ENCODE results near the gene SORCS1. TPM values are rescaled to one million over a fixed set of nuclear protein-coding genes. Genes with fewer than 3 reads are reported as not detected.

SORCS1 gene
- total RNA-seq, 1 experiment from 2014 or later, result not detected

GRCh38 chr10:107064075-107064474 is 100.4 kb downstream of the SORCS1 start:
- no TSS peak for BruUV-seq (replicated peaks)
- no peaks in the 10 kb centered on the region for H3K27me3 ChIP-seq (replicated peaks; ENCODE audit: control insufficient read depth, insufficient read depth, low read length)
- intact Hi-C loops (cut with micrococcal nuclease; ENCODE audit: unreplicated experiment), result no loop called here
- Mint-ChIP-seq H3K4me3 (ENCODE audit: unreplicated experiment) (no peak overlapping the region), H3K27ac (ENCODE audit: unreplicated experiment) (no peak overlapping the region), H3K4me1 (ENCODE audit: low read depth, unreplicated experiment) (no peaks in the 10 kb centered on the region), H3K9me3 (ENCODE audit: unreplicated experiment) (no peaks in the 10 kb centered on the region), H3K36me3 (ENCODE audit: insufficient read depth, unreplicated experiment) (no peaks in the 10 kb centered on the region), H3K27me3 (ENCODE audit: insufficient read depth, unreplicated experiment) (peaks cover 4% of the 10 kb centered on the region)
- POLR2A ChIA-PET, result no interaction called here
- no peak for DNase-seq
- TF ChIP-seq CTCF (IDR thresholded peaks at IDR 0.05; ENCODE audit: insufficient read depth in 1 of 2, low read depth in 1 of 2, low read length in 1 of 2, severe bottlenecking in 1 of 2, unreplicated experiment in 1 of 2), result no peak
- H3K4me3 ChIP-seq (ENCODE audit: low read depth, low read length), result no peak overlapping the region
- H3K9me3 ChIP-seq, result no peaks in the 10 kb centered on the region
- CTCF ChIA-PET, result no interaction called here
- H3K4me1 ChIP-seq, result no peaks in the 10 kb centered on the region
- no peaks in the 10 kb centered on the region for H3K36me3 ChIP-seq (ENCODE audit: control insufficient read depth, insufficient read depth, low read length)

GRCh38 chr10:107059872-107060271 is 104.6 kb downstream of the SORCS1 start:
- no peak overlapping the region for H3K4me3 Mint-ChIP-seq (ENCODE audit: unreplicated experiment)
- no peak overlapping the region for H3K27ac Mint-ChIP-seq (ENCODE audit: unreplicated experiment)
- no peaks in the 10 kb centered on the region for H3K4me1 Mint-ChIP-seq (ENCODE audit: low read depth, unreplicated experiment)
- Histone ChIP-seq H3K4me1 (no peaks in the 10 kb centered on the region), H3K9me3 (no peaks in the 10 kb centered on the region), H3K36me3 (ENCODE audit: control insufficient read depth, insufficient read depth, low read length) (no peaks in the 10 kb centered on the region), H3K27me3 (replicated peaks; ENCODE audit: control insufficient read depth, insufficient read depth, low read length) (no peaks in the 10 kb centered on the region), H3K4me3 (ENCODE audit: low read depth, low read length) (no peak overlapping the region)
- POLR2A ChIA-PET, result no interaction called here
- H3K36me3 Mint-ChIP-seq (ENCODE audit: insufficient read depth, unreplicated experiment), result no peaks in the 10 kb centered on the region
- BruUV-seq (replicated peaks), result no TSS peak
- H3K9me3 Mint-ChIP-seq (ENCODE audit: unreplicated experiment), result no peaks in the 10 kb centered on the region
- no peak for DNase-seq
- no peak for TF ChIP-seq CTCF (IDR thresholded peaks at IDR 0.05; ENCODE audit: insufficient read depth in 1 of 2, low read depth in 1 of 2, low read length in 1 of 2, severe bottlenecking in 1 of 2, unreplicated experiment in 1 of 2)
- intact Hi-C loops (cut with micrococcal nuclease; ENCODE audit: unreplicated experiment), result no loop called here
- CTCF ChIA-PET, result no interaction called here
- H3K27me3 Mint-ChIP-seq (ENCODE audit: insufficient read depth, unreplicated experiment), result peaks cover 4% of the 10 kb centered on the region

- Mint-ChIP-seq H3K36me3 (ENCODE audit: insufficient read depth, unreplicated experiment) (no peaks in the 10 kb centered on the region), H3K4me3 (ENCODE audit: unreplicated experiment) (no peak overlapping the region), H3K9me3 (ENCODE audit: unreplicated experiment) (no peaks in the 10 kb centered on the region), H3K27ac (ENCODE audit: unreplicated experiment) (no peak overlapping the region), H3K4me1 (ENCODE audit: low read depth, unreplicated experiment) (no peaks in the 10 kb centered on the region), H3K27me3 (ENCODE audit: insufficient read depth, unreplicated experiment) (no peaks in the 10 kb centered on the region)
- no peaks in the 10 kb centered on the region for H3K36me3 ChIP-seq (ENCODE audit: control insufficient read depth, insufficient read depth, low read length)
- no peak for TF ChIP-seq CTCF (IDR thresholded peaks at IDR 0.05; ENCODE audit: insufficient read depth in 1 of 2, low read depth in 1 of 2, low read length in 1 of 2, severe bottlenecking in 1 of 2, unreplicated experiment in 1 of 2)
- intact Hi-C loops (cut with micrococcal nuclease; ENCODE audit: unreplicated experiment), result no loop called here
- H3K9me3 ChIP-seq, result no peaks in the 10 kb centered on the region
- no peak for DNase-seq
- CTCF ChIA-PET, result no interaction called here
- POLR2A ChIA-PET, result no interaction called here
- BruUV-seq (replicated peaks), result no TSS peak
- no peak overlapping the region for H3K4me3 ChIP-seq (ENCODE audit: low read depth, low read length)
- no peaks in the 10 kb centered on the region for H3K27me3 ChIP-seq (replicated peaks; ENCODE audit: control insufficient read depth, insufficient read depth, low read length)
- no peaks in the 10 kb centered on the region for H3K4me1 ChIP-seq
Measured at GRCh38 chr10:107059068-107059804, 105.3 kb downstream of the SORCS1 start.

Data from Caco-2 (cell line).